WTC11 (cell line): ENCODE measurements around the gene TMPRSS12.

Source experiments
- ATF2 ChIP-seq: sonication (generic); formaldehyde crosslinking; IDR thresholded peaks from 2 replicates; pipeline ENCODE4 v1.8.1; 2022; ENCODE audit warnings: low read depth, missing genetic modification reagents, borderline replicate concordance
- ATF3 ChIP-seq: sonication (generic); formaldehyde crosslinking; conservative IDR thresholded peaks from 2 replicates; pipeline ENCODE4 v1.8.1; 2022; ENCODE audit warnings: mild to moderate bottlenecking, missing genetic modification reagents
- CREM ChIP-seq: sonication (generic); formaldehyde crosslinking; IDR thresholded peaks from 2 replicates; pipeline ENCODE4 v1.8.1; 2022; ENCODE audit warnings: mild to moderate bottlenecking, missing genetic modification reagents, moderate library complexity
- CTCF ChIP-seq: fragments of 200-600 bp; IDR thresholded peaks from 2 replicates; pipeline ENCODE4 v1.8.0; 2022; ENCODE audit warnings: antibody characterized with exemption
- E2F5 ChIP-seq: sonication (generic); formaldehyde crosslinking; IDR thresholded peaks from 2 replicates; pipeline ENCODE4 v1.8.1; 2022; ENCODE audit warnings: mild to moderate bottlenecking, moderate library complexity, missing genetic modification reagents
- IRF2 ChIP-seq: sonication (generic); formaldehyde crosslinking; IDR thresholded peaks from 2 replicates; pipeline ENCODE4 v1.8.0; 2022; ENCODE audit warnings: low read depth, missing genetic modification reagents, borderline replicate concordance
- SMAD3 ChIP-seq: sonication (generic); formaldehyde crosslinking; IDR thresholded peaks from 2 replicates; pipeline ENCODE4 v1.8.0; 2022; ENCODE audit warnings: missing genetic modification reagents, mild to moderate bottlenecking, borderline replicate concordance
- SMAD4 ChIP-seq: sonication (generic); formaldehyde crosslinking; IDR thresholded peaks from 2 replicates; pipeline ENCODE4 v1.8.0; 2022; ENCODE audit warnings: mild to moderate bottlenecking, missing genetic modification reagents
- TCF7 ChIP-seq: sonication (generic); formaldehyde crosslinking; IDR thresholded peaks from 2 replicates; pipeline ENCODE4 v1.8.0; 2022; ENCODE audit warnings: mild to moderate bottlenecking, low read depth, missing genetic modification reagents, moderate library complexity
- USF1 ChIP-seq: sonication (generic); formaldehyde crosslinking; IDR thresholded peaks from 2 replicates; pipeline ENCODE4 v1.8.0; 2022; ENCODE audit warnings: mild to moderate bottlenecking, missing genetic modification reagents
- ZNF317 ChIP-seq: sonication (generic); formaldehyde crosslinking; IDR thresholded peaks from 2 replicates; pipeline ENCODE4 v1.8.1; 2023; ENCODE audit warnings: low read depth, mild to moderate bottlenecking, moderate library complexity, missing genetic modification reagents, borderline replicate concordance
- ZNF512 ChIP-seq: sonication (generic); formaldehyde crosslinking; IDR thresholded peaks from 2 replicates; pipeline ENCODE4 v1.8.1; 2022; ENCODE audit warnings: missing genetic modification reagents, borderline replicate concordance

GRCh38 chr12:50888666-50889065 lies 45.9 kb downstream of the TMPRSS12 start:
- TF ChIP-seq CTCF (no peak), ZNF512 (CRISPR knock-in tag) (no peak), IRF2 (CRISPR knock-in tag) (no peak), ZNF317 (CRISPR knock-in tag) (no peak), CREM (CRISPR knock-in tag) (no peak), SMAD3 (no peak), ATF2 (CRISPR knock-in tag) (no peak), ATF3 (CRISPR knock-in tag) (no peak), USF1 (no peak), TCF7 (no peak), SMAD4 (no peak), E2F5 (CRISPR knock-in tag) (no peak)
